Mesenchymal stem cell (in vitro differentiated cells and primary cell): ENCODE results near the gene EDN1.

ENCODE experiments used
- DNase-seq: peaks from one replicate; pipeline ENCODE4 v3.0.0-alpha.2; 2013
- H2AFZ ChIP-seq: one replicate; pipeline ENCODE4 v1.6.1; 2013; ENCODE audit warnings: low read depth, mild to moderate bottlenecking, control low read depth, inconsistent platforms, low read length, moderate library complexity
- H2AK5ac ChIP-seq: 2 replicates; pipeline ENCODE4 v1.6.1; 2013; ENCODE audit warnings: low read length, moderate library complexity, mild to moderate bottlenecking, inconsistent platforms; ENCODE audit not compliant: severe bottlenecking
- H2BK120ac ChIP-seq: one replicate; pipeline ENCODE4 v1.6.1; 2013; ENCODE audit warnings: low read depth, mild to moderate bottlenecking, inconsistent platforms, low read length, moderate library complexity
- H2BK12ac ChIP-seq, 2 experiments: one replicate each; pipeline ENCODE4 v1.6.1; 2013; ENCODE audit warnings: inconsistent platforms in 2 of 2, low read length in 2 of 2, mild to moderate bottlenecking in 2 of 2, moderate library complexity in 2 of 2, control low read depth in 1 of 2
- H2BK15ac ChIP-seq: one replicate; pipeline ENCODE4 v1.6.1; 2013; ENCODE audit warnings: mild to moderate bottlenecking, low read depth, inconsistent platforms; ENCODE audit not compliant: poor library complexity, severe bottlenecking
- H2BK5ac ChIP-seq: 2 replicates; pipeline ENCODE4 v1.6.1; 2013; ENCODE audit warnings: low read depth, mild to moderate bottlenecking, low read length, control low read depth, inconsistent platforms; ENCODE audit not compliant: poor library complexity, severe bottlenecking
- H3K14ac ChIP-seq, 2 experiments: one replicate each; pipeline ENCODE4 v1.6.1; 2013; ENCODE audit warnings: inconsistent platforms in 2 of 2, low read length in 2 of 2, control low read depth in 1 of 2, mild to moderate bottlenecking in 1 of 2, moderate library complexity in 1 of 2
- H3K18ac ChIP-seq, 2 experiments: one replicate each; pipeline ENCODE4 v1.6.1; 2013; ENCODE audit warnings: inconsistent platforms in 2 of 2, low read length in 2 of 2, control low read depth in 1 of 2, low read depth in 1 of 2, mild to moderate bottlenecking in 1 of 2
- H3K23ac ChIP-seq, 2 experiments: one replicate each; pipeline ENCODE4 v1.6.1; 2013; ENCODE audit warnings: inconsistent platforms in 2 of 2, low read length in 2 of 2, mild to moderate bottlenecking in 2 of 2, moderate library complexity in 2 of 2, control low read depth in 1 of 2
- H3K27ac ChIP-seq: 2 replicates; pipeline ENCODE4 v1.5.1; 2013; ENCODE audit warnings: mild to moderate bottlenecking, moderate library complexity, low read length, control low read depth, inconsistent platforms; ENCODE audit not compliant: poor library complexity, severe bottlenecking
- H3K27me3 ChIP-seq, 2 experiments: 2 replicates each; pipeline versions ENCODE4 v1.6.1 to v1.7.0; 2013; ENCODE audit warnings: low read length in 2 of 2, mild to moderate bottlenecking in 2 of 2, moderate library complexity in 2 of 2, control low read depth in 1 of 2, inconsistent platforms in 1 of 2; ENCODE audit not compliant: control insufficient read depth in 1 of 2, insufficient read depth in 1 of 2
- H3K36me3 ChIP-seq, 2 experiments: 2 replicates each; pipeline versions ENCODE4 v1.6.1 to v1.7.0; 2013; ENCODE audit warnings: low read length in 2 of 2, control low read depth in 1 of 2, inconsistent platforms in 1 of 2, low read depth in 1 of 2, mild to moderate bottlenecking in 1 of 2; ENCODE audit not compliant: insufficient read depth in 2 of 2, control insufficient read depth in 1 of 2
- H3K4ac ChIP-seq, 2 experiments: one replicate each; pipeline ENCODE4 v1.6.1; 2013; ENCODE audit warnings: inconsistent platforms in 2 of 2, low read length in 2 of 2, mild to moderate bottlenecking in 2 of 2, moderate library complexity in 2 of 2, control low read depth in 1 of 2, low read depth in 1 of 2
- H3K4me1 ChIP-seq: 2 replicates; pipeline ENCODE4 v1.6.1; 2013; ENCODE audit warnings: low read depth, low read length, control low read depth; ENCODE audit not compliant: control insufficient read depth, insufficient read depth
- H3K4me2 ChIP-seq: 2 replicates; pipeline ENCODE4 v1.6.1; 2013; ENCODE audit warnings: low read length, mild to moderate bottlenecking, inconsistent platforms; ENCODE audit not compliant: poor library complexity, severe bottlenecking
- H3K4me3 ChIP-seq, 2 experiments: 2 replicates each; pipeline versions ENCODE4 v1.5.1 to v1.7.0; 2013; ENCODE audit warnings: low read length in 2 of 2, mild to moderate bottlenecking in 2 of 2, control low read depth in 1 of 2, low read depth in 1 of 2; ENCODE audit not compliant: insufficient read depth in 1 of 2
- H3K79me1 ChIP-seq: replicated peaks from 2 replicates; pipeline ENCODE4 v1.6.1; 2013; ENCODE audit warnings: mild to moderate bottlenecking, control low read depth, low read length, inconsistent platforms; ENCODE audit not compliant: poor library complexity, severe bottlenecking
- H3K9ac ChIP-seq: 2 replicates; pipeline ENCODE4 v1.7.0; 2013; ENCODE audit warnings: mild to moderate bottlenecking, low read length, moderate library complexity
- H3K9me3 ChIP-seq: 2 replicates; pipeline ENCODE4 v1.7.0; 2013; ENCODE audit warnings: mild to moderate bottlenecking, low read length; ENCODE audit not compliant: control insufficient read depth
- H4K8ac ChIP-seq: one replicate; pipeline ENCODE4 v1.6.1; 2013; ENCODE audit warnings: inconsistent platforms, mild to moderate bottlenecking, low read length, moderate library complexity
- H4K91ac ChIP-seq: one replicate; pipeline ENCODE4 v1.6.1; 2013; ENCODE audit warnings: mild to moderate bottlenecking, low read length, inconsistent platforms
- WGBS: methylation state at CpG from one replicate; pipeline ENCODE4 v1.1.7; 2013; ENCODE audit warnings: mixed read lengths; 5-methylcytosine and 5-hydroxymethylcytosine counted together

EDN1 gene

DNA sequence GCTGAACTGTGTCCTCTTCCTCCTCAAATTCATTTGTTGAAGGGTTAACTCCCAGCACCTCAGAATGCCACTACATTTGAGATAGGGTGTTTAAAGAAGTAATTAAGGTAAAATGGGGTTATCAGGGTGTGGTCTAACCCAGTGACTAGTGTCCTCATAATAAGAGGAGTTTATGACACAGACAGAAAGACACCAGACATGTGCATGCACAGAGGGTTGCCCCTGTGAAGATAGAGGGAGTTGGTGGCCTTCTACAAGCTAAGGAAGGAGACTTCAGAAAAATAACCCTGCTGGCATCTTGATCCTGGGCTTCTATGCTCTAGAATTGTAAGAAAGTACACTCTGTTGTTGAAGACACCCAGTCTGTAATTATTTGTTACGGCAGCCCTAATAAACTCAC, 24.9 kb upstream of the EDN1 start:
- Histone ChIP-seq H3K27me3 (no peaks in the 10 kb centered on the region), H3K18ac (no peak overlapping the region), H2BK5ac (no peak overlapping the region), H2AK5ac (no peak overlapping the region), H2AFZ (no peak overlapping the region), H3K23ac (no peak overlapping the region), H3K36me3 (no peaks in the 10 kb centered on the region), H2BK15ac (no peak overlapping the region), H2BK120ac (no peak overlapping the region), H4K8ac (no peak overlapping the region), H3K9me3 (no peaks in the 10 kb centered on the region), H3K9ac (no peak overlapping the region), H4K91ac (no peak overlapping the region), H3K4me2 (no peak overlapping the region), H3K4ac (no peak overlapping the region), H3K79me1 (no peaks in the 10 kb centered on the region), H3K14ac (no peak overlapping the region), H3K4me1 (peaks cover 4% of the 10 kb centered on the region), H2BK12ac (no peak overlapping the region), H3K27ac (no peak overlapping the region), H3K4me3 (no peak overlapping the region)
- no CpG with 5 or more reads among the region's 1 CpG for WGBS
- DNase-seq, result no peak

DNA sequence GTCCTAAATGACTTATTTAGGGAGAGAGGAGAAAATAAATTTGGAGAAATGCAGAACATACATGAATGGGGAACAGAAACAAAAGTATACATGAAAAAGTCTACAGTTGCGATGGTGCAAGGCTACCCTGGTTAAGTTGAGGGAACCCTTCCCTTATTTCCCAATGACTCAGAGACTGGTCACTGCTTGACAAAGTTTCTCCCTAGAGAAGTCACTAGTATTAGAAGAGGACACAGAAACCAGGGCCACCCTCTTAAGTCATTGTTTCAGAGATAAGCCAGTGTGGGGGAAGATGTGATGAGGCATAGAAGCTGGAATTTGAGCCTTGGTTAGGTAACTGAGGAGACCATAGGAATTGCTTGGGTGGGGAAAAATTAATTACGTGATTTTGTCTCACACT, 24.4 kb upstream of the EDN1 start:
- H2BK5ac ChIP-seq, result no peak overlapping the region
- H3K9me3 ChIP-seq, result no peaks in the 10 kb centered on the region
- peak; percentile 68 for DNase-seq
- no peak overlapping the region for H3K4me2 ChIP-seq
- H3K23ac ChIP-seq, result no peak overlapping the region
- H2BK15ac ChIP-seq, result no peak overlapping the region
- no peak overlapping the region for H3K4ac ChIP-seq
- H3K79me1 ChIP-seq, result no peaks in the 10 kb centered on the region
- no peak overlapping the region for H3K27ac ChIP-seq
- no peak overlapping the region for H3K18ac ChIP-seq
- no peak overlapping the region for H3K4me3 ChIP-seq
- H2AK5ac ChIP-seq, result no peak overlapping the region
- 75% methylated on average over 1 of the region's 2 CpGs for WGBS
- H2BK12ac ChIP-seq, result no peak overlapping the region
- no peaks in the 10 kb centered on the region for H3K36me3 ChIP-seq
- H3K9ac ChIP-seq, result no peak overlapping the region
- H4K91ac ChIP-seq, result no peak overlapping the region
- no peak overlapping the region for H4K8ac ChIP-seq
- no peak overlapping the region for H3K14ac ChIP-seq
- no peak overlapping the region for H2AFZ ChIP-seq
- H3K4me1 ChIP-seq, result peaks cover 4% of the 10 kb centered on the region
- H2BK120ac ChIP-seq, result no peak overlapping the region
- no peaks in the 10 kb centered on the region for H3K27me3 ChIP-seq

DNA sequence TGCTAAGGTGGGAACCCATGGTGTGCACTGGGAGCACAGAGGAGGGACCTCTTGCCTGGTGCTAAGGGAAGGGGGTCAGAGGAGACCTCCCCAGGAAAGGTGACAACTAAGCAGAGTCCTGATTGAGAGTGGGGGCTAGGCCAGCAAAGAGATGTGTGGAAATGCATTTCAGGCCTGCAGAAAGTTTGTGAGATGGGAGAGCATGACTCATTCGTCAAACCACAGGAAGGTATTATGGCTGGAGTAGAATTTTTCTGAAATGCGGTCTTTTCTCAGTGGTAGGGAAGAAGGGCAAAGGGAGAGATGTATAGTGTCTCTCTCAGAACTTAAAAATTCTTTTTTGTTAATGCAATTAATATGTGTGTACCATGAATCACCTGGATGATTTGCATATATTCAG, 23.6 kb upstream of the EDN1 start:
- Histone ChIP-seq H3K4me2 (no peak overlapping the region), H2BK5ac (no peak overlapping the region), H3K9ac (no peak overlapping the region), H3K27me3 (no peaks in the 10 kb centered on the region), H3K14ac (no peak overlapping the region), H2BK12ac (no peak overlapping the region), H2AFZ (no peak overlapping the region), H3K4me3 (no peak overlapping the region), H3K4ac (no peak overlapping the region), H3K4me1 (peaks cover 4% of the 10 kb centered on the region), H4K8ac (no peak overlapping the region), H3K18ac (peak overlapping the region in 1 of 2 experiments; percentile 66), H2BK120ac (no peak overlapping the region), H3K79me1 (no peaks in the 10 kb centered on the region), H2AK5ac (no peak overlapping the region), H3K9me3 (no peaks in the 10 kb centered on the region), H3K36me3 (no peaks in the 10 kb centered on the region), H4K91ac (no peak overlapping the region), H3K23ac (no peak overlapping the region), H2BK15ac (no peak overlapping the region), H3K27ac (peak overlapping the region; percentile 22)
- DNase-seq, result peak; percentile 75
- WGBS, result 24% methylated on average over 2 of the region's 2 CpGs

DNA sequence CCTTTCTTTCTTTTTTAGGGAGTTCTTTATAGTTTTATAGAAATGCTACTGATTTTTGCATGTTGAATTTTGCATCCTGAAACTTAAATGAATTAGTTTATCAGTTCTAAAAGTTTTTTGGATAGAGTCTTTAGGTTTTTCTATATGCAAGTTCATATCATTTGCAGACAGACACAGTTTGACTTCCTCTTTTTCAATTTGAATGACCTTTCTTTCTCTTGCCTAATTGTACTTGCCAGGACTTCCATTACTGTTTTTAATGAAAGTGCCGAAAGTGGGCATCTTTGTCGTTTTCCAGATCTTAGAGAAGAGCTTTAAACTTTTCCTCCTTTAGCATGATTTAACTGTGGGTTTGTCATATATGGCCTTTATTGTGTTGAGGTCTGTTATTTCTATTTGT, 21.1 kb upstream of the EDN1 start:
- Histone ChIP-seq H3K4me2 (no peak overlapping the region), H3K9me3 (no peaks in the 10 kb centered on the region), H3K23ac (no peak overlapping the region), H3K27me3 (no peaks in the 10 kb centered on the region), H2BK12ac (no peak overlapping the region), H2BK15ac (no peak overlapping the region), H4K91ac (no peak overlapping the region), H3K79me1 (no peaks in the 10 kb centered on the region), H2AFZ (no peak overlapping the region), H3K9ac (no peak overlapping the region), H2AK5ac (no peak overlapping the region), H3K4me1 (peaks cover 4% of the 10 kb centered on the region), H3K27ac (no peak overlapping the region), H3K14ac (no peak overlapping the region), H3K4ac (no peak overlapping the region), H3K36me3 (no peaks in the 10 kb centered on the region), H2BK5ac (no peak overlapping the region), H3K18ac (no peak overlapping the region), H4K8ac (no peak overlapping the region), H2BK120ac (no peak overlapping the region), H3K4me3 (no peak overlapping the region)
- 100% methylated on average over 2 of the region's 2 CpGs for WGBS
- no peak for DNase-seq
